ENCODE measurements around the gene CSAD. TPM values are rescaled to one million over a fixed set of nuclear protein-coding genes. Genes with fewer than 3 reads are reported as not detected.

The CSAD gene, protein sequence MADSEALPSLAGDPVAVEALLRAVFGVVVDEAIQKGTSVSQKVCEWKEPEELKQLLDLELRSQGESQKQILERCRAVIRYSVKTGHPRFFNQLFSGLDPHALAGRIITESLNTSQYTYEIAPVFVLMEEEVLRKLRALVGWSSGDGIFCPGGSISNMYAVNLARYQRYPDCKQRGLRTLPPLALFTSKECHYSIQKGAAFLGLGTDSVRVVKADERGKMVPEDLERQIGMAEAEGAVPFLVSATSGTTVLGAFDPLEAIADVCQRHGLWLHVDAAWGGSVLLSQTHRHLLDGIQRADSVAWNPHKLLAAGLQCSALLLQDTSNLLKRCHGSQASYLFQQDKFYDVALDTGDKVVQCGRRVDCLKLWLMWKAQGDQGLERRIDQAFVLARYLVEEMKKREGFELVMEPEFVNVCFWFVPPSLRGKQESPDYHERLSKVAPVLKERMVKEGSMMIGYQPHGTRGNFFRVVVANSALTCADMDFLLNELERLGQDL
- 10 to 100 TPM; 16.8 to 19.7 TPM for total RNA-seq
- long read RNA-seq, partial matches to known transcripts, result 1 of 3 reads
- long read RNA-seq, other reads (novel, unspliced or antisense), result 2 of 3 reads

- ATAC-seq (peak; percentile 98 to 99), DNase-seq (peak; percentile 98)
- intact Hi-C loops (cut with DNase I), result no loop called here
Observed at GRCh38 chr12:53180220-53180930, at the start of gene CSAD, which contains the start of gene ZNF740. Gene CSAD, minus strand, starts transcription at chr12:53180925. Its CDS starts 7,455 bp downstream, at chr12:53173470. Gene ZNF740, plus strand, starts transcription at chr12:53180722. Its CDS starts 1,262 bp downstream, at chr12:53181984.

DNA sequence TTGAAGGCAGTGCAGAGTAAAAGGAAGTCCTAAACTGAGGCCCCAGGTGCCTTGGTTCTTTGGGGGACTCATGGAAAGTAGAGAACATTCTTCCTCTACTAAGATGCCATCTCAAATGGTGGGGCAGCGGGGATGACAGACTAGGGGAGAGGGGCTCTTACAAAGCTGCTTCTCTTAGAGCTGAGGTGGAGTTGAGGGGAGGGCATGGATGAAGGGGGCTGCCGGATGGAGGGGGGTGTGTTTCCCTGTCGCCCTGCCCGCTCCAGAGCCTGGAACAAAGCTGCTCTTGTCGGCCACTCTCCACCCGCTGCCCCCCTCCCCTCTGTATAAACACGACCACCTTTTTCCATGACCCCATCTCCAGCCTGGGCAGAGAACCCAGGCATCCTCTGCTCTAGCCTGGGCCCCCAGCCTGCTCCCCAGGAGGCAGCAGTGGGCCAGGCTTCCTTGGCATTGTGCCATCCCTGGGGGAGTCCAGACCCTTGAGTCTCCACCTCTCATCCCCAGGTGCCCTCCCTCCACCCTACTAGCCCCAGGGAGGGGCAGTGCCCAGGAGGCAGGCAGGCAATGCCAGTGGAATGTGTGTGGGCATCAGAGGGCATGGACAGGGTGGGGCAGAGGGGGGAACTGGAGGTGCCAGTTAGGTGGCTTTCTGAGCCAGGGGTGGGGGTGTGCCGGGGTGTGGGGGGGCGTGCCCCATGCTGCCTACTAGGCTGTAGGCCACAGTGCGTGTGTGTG lies 49.6 kb upstream of the CSAD start:
- DNase-seq (peak; percentile 22), ATAC-seq (no peak)
- intact Hi-C loops (cut with DNase I), result no loop called here

- intact Hi-C loops (cut with DNase I), result no loop called here
Observed at GRCh38 chr12:53229454-53229853, 48.7 kb upstream of the CSAD start.

GRCh38 chr12:53227836-53228235 lies 47.1 kb upstream of the CSAD start:
- intact Hi-C loops (cut with DNase I), result no loop called here
- DNase-seq, result no peak
- no peak for ATAC-seq

More at GRCh38 chr12:53229454-53229853, 48.7 kb upstream of the CSAD start:
- ATAC-seq (no peak), DNase-seq (peak; percentile 4)

DNA sequence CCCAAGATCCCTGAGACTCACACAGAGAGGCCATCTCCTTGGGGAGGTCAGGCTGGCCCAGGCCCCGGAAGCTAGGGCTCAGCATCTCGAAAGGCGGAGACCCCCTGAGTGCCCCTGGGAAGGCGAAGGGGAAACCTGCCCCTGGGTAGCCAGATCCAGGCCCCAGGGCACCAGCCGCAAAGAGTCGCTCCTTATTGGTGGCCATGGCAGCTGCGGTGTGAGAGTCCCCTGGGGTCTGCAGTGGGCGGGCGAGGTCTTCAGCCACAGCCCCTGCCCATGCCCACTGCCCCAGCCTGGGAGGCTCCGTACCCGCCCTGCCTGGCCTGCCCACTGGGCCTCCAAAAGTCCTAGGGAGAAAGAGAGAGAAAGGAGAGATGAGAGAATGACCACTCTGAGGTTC lies 46.6 kb upstream of the CSAD start:
- ATAC-seq (no peak), DNase-seq (no peak)
- intact Hi-C loops (cut with DNase I), result no loop called here

- ATAC-seq, result no peak
- intact Hi-C loops (cut with DNase I), result no loop called here
- no peak for DNase-seq
Observed at GRCh38 chr12:53226815-53227214, 46.1 kb upstream of the CSAD start.

- DNase-seq (no peak), ATAC-seq (no peak)
- intact Hi-C loops (cut with DNase I), result no loop called here
Observed at GRCh38 chr12:53225635-53226424, 45.1 kb upstream of the CSAD start.

GRCh38 chr12:53224897-53225634 lies 44.3 kb upstream of the CSAD start:
- DNase-seq, result no peak
- intact Hi-C loops (cut with DNase I), result loop anchor here in 1 of 2 donors (5.0 kb wide), 1 partner anchor 42 kb away; the partner anchor contains the start of gene ESPL1
- no peak for ATAC-seq

DNA sequence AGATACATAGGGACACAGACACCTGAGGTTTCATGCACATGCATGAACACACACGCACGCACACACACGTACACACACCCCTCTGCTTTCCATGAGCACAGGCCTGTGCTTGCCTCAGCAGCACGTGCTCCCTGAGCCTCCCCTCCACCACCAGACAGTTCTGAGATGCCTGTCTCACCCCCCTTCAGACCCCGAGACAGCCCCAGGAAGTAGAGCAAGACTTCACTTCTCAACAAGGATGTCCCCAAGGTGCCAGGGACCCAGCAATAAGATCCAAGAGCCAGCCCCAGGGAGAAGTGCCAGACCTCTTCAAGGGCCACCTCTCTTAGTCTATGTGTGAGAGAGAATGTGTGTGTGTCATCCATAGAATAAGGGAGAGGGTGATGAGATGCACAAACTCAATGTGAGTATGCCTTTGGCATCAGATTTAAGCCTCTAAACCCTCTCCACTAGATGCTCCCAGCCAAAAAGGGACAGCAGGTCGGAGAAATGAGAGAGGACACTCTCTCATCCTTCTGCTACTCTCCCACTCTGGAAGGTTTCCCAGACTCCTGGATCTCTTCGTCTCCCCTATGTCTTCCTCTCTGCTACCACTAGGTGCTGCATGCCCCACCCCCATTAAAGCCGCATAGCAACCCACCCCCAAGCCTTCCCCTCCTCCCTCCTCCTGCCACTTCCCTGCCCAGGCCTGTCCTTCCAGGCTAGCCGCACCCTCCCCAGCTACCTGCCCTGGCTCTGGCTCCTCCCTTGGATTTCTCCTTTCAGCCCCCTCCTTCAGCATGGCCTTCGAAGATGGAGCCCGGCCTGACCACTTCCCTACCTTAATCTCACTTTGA lies 43.6 kb upstream of the CSAD start:
- no peak for DNase-seq
- intact Hi-C loops (cut with DNase I), result loop anchor here in 1 of 2 donors (5.0 kb wide), 1 partner anchor 43 kb away; the partner anchor contains the start of gene ESPL1
- no peak for ATAC-seq

DNA sequence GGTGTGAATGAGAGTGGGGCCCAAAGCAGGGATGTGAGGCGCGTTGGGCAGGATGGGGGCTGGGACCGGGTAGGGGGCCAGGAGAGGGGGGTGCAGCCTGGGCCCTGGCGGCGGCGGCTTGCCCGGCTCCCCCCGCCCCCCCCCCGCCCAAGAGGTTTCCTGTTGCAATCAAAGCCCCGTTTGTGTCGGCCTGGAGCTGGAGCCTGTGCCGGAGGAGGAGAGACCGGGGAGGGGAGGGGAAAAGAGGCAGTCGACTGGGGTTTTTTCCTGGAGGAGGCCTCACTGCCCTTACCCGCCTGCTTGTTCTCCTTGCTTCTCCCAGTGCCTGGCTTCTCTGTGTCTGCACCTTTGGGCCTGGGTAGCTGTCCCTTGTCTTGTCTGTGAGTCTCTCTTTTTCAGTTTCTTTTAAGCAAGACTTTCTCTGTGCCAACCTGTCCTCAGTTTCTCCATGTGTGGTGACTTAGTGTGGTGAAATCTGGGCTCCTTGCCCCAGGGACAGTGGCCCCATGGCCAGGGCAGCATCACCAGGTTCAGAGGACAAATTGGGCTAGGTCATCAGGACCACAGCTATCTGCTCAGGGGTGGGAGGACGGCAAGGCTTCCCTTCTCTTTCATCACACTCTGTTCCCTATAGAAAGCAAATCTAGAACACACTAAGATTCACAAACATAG lies 42.8 kb upstream of the CSAD start:
- intact Hi-C loops (cut with DNase I), result loop anchor here in 1 of 2 donors (5.0 kb wide), 1 partner anchor 44 kb away; the partner anchor contains the start of gene ESPL1
- peak; percentile 62 for DNase-seq
- no peak for ATAC-seq

GRCh38 chr12:53222806-53223261 lies 42.1 kb upstream of the CSAD start:
- DNase-seq (no peak), ATAC-seq (no peak)
- intact Hi-C loops (cut with DNase I), result loop anchor here in 1 of 2 donors (5.0 kb wide), 1 partner anchor 44 kb away; the partner anchor contains the start of gene ESPL1

DNA sequence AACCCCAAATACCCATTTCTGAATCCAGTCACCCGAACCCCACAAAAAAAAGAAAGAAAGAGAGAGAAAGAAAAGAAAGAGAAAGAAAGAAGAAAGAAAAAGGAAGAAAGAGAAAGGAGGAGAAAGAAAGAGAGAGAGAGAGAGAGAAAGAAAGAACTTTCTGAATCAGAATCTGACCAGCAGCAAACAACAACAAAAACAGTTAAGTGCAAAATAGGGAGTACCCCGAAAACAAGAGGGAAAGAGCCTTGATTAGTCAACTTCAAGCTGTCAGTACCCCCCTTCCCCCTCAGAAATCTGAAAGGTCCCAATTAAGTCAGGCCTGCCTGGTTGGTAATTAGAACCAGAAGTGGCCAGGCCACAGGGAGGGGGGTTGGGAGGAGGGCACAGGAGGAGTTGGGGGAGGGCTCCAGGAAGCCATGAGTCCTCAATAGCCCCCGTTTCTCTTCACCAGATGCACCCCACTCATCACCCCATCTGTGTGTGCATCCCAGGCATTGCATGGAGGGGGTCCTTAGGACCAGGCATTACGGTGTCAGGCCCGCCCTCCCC lies 41.5 kb upstream of the CSAD start:
- intact Hi-C loops (cut with DNase I), result loop anchor here in 1 of 2 donors (5.0 kb wide), 1 partner anchor 45 kb away; the partner anchor contains the start of gene ESPL1
- DNase-seq (no peak), ATAC-seq (no peak)

DNA sequence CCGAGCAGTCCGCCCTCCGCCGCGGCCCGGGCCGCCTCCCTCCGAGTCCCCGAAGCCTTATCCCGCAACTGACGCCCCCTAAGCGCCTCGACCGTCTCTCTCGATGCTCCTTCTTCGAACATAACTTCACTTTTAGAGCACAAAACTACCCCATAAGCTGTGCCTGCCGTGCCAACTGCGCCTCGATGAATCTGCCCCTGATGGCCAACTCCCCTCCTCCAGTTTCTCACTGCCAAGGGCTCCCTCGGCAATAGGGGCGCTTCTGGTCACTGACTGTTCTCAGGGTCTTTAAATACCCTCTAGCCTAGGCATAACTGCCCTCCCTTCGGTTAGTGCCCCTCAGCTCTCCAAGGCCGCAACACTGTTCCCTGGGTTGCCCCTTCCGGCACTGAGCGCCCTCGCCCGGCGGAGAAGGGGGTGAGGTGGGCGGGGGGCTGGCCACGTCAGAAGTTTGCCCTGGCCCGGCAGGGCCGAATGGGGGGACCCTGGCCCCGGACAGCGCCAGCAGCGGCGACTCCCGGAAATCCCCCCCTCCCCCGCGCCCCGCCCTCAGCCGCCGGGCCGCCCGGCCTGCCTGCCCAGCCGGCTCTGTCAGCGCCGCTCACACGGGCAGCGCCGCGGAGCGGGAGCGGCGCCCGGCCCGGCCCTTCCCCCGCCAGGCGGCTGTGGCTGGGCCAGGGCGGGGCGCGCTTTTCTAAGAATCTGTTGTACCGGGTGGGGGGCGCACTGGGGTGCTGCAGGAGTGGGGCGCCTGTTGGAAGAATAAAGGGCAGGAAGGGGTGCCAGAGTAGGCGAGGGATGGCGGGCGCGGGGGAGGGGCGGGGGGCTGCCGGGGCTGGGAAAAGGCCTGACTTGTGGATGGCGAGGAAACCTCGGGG lies 40.7 kb upstream of the CSAD start:
- DNase-seq (peak; percentile 79), ATAC-seq (peak; percentile 63 to 66)
- intact Hi-C loops (cut with DNase I), result loop anchor here in 1 of 2 donors (5.0 kb wide), 1 partner anchor 46 kb away; the partner anchor contains the start of gene ESPL1

- intact Hi-C loops (cut with DNase I), result loop anchor here in 1 of 2 donors (1.0 to 5.0 kb wide), 2 partner anchors 47 to 101 kb away; partner anchors contain the start of genes AAAS and ESPL1
- ATAC-seq (peak; percentile 87 to 93), DNase-seq (peak; percentile 94)
Observed at GRCh38 chr12:53220694-53221202, 40.0 kb upstream of the CSAD start.
